IPS-18c (cell line): ENCODE measurements around the gene ARHGDIA.
A peak's percentile ranks its signal among the peaks of the same experiment; 100 is the strongest.

ENCODE experiments used
- H3K4me3 ChIP-seq: 2 replicates; pipeline ENCODE4 v1.7.0; 2013; ENCODE audit warnings: low read depth, mild to moderate bottlenecking, low read length, moderate library complexity; ENCODE audit not compliant: insufficient read depth
- H3K9me3 ChIP-seq: one replicate; pipeline ENCODE4 v1.6.1; 2013; ENCODE audit warnings: mild to moderate bottlenecking, low read length, moderate library complexity; ENCODE audit not compliant: control insufficient read depth, insufficient read depth

ARHGDIA gene

DNA sequence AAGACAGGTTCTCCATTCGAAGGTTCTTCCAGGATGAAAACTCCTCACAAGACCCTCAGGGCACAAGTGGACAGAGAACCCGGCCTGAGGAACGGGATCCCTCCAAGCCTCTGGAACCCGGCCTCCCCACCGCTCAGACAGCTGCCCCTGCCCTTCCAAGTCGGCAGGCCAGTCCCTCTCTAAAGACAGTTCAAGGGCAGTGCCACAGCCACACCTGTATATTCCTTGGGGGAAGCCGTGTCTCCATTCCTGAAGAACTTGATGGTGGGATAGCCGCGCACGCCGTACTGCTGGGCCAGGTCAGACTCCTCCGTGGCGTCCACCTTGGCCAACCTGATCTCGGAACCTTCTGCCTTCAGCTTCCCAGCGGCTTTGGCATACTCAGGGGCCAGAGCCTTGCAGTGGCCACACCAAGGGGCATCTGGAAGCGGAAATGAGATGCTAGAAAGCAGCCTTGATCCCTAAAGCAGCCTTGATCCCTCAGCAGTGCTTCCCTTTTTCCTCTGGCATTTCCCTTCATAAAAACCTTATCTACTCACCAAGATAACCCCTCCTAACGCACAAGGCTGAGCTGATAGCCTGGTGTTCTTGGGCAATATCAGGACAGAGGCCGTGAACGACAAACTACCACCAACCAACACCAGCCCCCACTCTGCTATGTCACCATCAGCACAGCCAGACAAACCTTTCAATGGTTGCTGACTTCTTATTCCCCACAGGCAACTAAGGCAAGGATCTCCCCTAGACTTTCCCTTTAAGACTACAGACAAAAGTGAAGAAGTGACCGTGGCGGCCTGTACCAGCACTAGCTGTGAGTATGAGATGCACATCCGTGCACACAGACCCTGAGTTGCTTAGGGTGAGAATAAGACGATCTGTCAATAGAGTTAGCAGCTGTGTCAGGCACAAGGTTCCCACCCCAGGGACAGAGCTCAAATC lies 11.9 kb downstream of the ARHGDIA start:
- H3K9me3 ChIP-seq, result no peaks in the 10 kb centered on the region
- peak overlapping the region; percentile 91 for H3K4me3 ChIP-seq

DNA sequence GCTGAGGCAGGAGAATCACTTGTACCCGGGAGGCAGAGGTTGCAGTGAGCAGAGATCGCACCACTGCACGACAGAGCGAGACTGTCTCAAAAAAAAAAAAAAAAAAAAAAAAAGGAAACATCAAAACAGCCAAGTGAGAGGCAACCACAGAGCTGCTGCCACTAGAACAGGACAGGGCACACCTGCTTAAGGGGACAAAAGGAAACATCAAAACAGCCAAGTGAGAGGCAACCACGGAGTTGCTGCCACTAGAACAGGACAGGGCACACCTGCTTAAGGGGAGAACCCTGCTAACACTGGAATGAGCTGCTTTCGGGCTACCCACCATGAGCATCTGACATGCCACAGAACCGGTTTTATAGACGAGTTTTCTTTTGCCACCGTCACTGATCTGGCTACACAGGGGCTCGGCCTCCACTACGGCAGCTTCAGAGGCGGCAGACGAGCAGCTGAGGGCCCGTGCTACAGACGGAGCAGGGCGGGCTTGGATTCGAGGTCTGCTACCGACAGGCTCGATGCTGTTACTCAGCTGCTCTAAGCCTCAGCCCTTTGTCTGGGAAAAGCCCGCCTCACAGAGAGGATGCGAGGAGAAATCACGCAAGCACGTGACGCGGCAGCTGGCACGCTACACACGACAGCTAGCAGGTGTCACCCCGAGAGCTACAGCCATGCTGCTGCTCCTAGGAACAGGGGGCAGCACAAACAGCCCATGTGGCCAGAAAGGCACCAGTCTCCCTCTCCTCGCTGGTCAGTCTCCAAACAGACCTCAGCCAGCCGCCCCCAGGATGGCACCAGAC lies 12.8 kb downstream of the ARHGDIA start:
- H3K9me3 ChIP-seq, result no peaks in the 10 kb centered on the region
- 0 out of 2 replicates have a peak overlapping the region, but pooled peaks have one; percentile 9 for H3K4me3 ChIP-seq

DNA sequence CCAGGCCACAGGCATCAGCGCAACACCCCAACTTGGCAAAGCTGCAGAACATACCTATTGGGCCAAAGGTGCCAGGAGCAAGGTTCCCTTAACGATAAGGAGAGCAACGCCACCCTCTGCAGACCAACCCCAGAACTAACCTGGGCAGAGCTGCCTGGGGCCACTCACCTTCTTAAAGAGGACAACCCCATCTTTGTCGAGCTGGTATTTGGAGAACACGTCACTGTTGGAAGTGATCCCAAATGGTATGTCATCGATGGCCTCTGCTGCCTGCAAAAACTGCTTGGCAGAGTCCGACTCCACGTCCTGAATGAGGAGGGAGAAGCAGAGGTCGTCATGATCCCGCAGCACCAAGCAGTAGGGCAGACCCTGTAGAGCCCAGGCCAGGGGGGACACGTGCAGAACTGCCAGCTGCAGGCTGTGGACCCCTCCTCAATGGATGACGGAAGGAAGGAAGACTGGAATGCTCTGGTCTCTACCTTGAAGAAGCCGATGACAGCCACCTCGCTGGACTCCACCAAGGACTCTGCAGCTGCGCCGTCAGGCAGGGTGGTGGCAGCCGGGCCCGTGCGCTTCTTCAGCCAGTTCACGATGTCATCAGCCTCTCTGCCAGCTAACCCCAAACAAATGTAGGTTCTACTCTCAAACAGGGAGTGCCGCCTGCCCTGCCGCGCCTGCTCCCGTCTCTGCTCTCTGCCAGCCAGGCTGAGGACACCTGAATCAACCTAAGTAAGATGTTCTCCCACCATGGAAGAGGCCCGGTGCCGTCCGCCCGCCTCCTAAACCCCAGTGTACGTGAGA lies 16.0 kb downstream of the ARHGDIA start:
- H3K4me3 ChIP-seq, result no peak overlapping the region
- H3K9me3 ChIP-seq, result no peaks in the 10 kb centered on the region

DNA sequence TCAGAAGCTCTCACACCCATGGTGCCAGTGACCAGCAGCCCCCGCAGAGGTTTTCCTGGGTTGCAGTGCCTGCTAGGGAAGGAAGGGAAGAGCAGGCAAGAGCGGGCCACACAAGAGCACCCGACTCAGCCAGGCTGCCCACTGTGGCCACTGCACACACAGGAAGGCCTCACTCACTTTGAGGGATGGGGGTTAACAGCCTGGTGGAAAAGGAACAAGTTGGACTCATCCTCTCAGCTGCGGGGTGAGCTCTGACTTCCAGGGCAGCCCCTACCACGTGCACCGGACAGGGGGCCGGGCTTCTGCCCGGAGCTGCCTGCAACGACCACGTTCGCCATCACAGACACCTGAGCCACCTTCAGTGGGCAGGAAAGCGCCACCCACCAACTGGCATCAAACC lies 18.9 kb downstream of the ARHGDIA start:
- H3K9me3 ChIP-seq, result no peaks in the 10 kb centered on the region
- no peak overlapping the region for H3K4me3 ChIP-seq

DNA sequence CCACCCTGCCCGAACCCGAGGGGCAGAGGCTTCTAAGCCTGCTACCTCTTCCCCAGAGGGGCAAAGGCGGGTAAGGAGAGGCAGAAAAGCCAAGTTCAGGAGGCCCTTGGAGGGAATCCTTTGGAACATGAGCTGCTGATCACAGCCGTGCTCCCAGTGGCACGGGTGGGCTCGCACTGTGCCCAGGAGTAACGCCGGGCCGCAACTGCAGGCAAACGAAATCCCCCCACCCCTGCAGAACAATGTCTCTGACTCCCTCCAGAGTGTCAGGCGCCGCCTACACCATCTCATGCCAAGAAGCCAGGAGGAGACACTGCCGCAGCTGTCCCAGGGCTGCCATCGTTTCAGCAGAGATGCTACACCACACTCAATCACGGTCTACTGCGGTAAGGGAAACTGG lies 19.7 kb downstream of the ARHGDIA start:
- Histone ChIP-seq H3K9me3 (no peaks in the 10 kb centered on the region), H3K4me3 (no peak overlapping the region)

DNA sequence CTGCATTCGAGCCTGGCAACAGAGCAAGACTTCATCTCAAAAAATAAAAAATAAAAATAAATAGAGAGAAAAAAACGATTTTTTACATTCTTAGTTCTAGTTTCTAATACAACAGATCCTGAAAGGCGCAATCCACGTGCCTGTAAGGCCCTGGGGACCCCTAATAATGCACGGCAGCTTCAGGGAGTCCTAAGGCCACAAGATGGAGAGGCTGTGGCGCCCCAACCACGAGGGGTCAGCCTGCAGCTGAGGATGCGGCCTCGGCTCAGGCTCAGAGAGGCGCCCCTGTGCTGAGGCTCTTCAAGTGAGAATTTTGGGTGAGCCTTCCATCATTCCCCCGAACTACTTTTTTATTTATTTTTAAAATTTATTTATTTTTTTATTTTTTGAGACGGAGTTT lies 21.7 kb downstream of the ARHGDIA start:
- Histone ChIP-seq H3K4me3 (no peak overlapping the region), H3K9me3 (peaks cover 3% of the 10 kb centered on the region)

- no peak overlapping the region for H3K4me3 ChIP-seq
- peaks cover 3% of the 10 kb centered on the region for H3K9me3 ChIP-seq
Measured at GRCh38 chr17:81846743-81847689, 24.1 kb downstream of the ARHGDIA start.

DNA sequence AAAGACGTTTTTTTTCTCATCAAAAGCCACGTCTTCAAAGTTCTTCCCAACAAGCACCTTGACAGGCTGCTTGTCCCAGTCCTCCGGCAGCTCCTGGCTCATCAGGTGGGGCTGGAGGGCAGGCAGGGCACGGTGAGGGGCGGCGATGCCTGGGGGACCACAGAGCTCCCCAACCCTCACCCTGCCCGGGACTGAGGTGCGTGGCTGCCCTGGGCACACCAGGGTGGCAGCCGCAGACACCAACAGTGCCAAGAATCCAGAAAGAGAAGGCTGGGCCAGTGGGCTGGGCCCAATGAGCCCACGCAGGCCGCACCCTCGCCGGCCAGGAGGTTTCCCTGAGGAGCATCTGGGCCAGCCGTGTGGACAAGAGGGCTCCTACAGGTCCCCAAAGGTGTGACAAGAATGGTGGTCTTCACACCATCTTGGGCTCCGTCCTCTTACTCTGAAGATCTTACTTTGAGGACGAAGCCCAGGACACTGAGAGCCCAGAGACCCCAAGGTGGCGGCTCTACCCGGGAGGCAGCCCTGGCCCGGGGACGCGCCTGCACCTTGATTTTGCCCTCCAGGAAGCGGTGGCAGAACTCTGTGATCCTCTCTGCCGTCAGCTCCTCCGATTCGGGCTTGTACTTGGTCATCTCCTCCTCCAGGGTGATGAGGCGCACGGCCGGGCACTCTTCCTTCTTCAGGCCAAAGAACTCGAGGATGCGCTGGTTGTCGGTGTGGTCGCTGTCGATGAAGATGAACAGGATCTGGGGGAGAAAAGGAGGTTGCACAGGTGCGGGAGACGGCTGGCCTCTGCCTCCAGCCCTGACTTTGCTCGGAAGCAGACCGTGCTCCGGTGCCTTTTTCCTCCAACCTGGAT lies 25.0 kb downstream of the ARHGDIA start:
- no peak overlapping the region for H3K4me3 ChIP-seq

GRCh38 chr17:81845361-81845760 lies 25.8 kb downstream of the ARHGDIA start:
- peaks cover 3% of the 10 kb centered on the region for H3K9me3 ChIP-seq
- H3K4me3 ChIP-seq, result no peak overlapping the region

More for the DNA sequence above, 25.0 kb downstream of the ARHGDIA start:
- peaks cover 3% of the 10 kb centered on the region for H3K9me3 ChIP-seq

GRCh38 chr17:81844887-81845286 lies 26.2 kb downstream of the ARHGDIA start:
- H3K4me3 ChIP-seq, result no peak overlapping the region

GRCh38 chr17:81844327-81844851 lies 26.7 kb downstream of the ARHGDIA start:
- Histone ChIP-seq H3K9me3 (peaks cover 3% of the 10 kb centered on the region), H3K4me3 (no peak overlapping the region)

More at GRCh38 chr17:81844887-81845286, 26.2 kb downstream of the ARHGDIA start:
- H3K9me3 ChIP-seq, result peaks cover 3% of the 10 kb centered on the region

DNA sequence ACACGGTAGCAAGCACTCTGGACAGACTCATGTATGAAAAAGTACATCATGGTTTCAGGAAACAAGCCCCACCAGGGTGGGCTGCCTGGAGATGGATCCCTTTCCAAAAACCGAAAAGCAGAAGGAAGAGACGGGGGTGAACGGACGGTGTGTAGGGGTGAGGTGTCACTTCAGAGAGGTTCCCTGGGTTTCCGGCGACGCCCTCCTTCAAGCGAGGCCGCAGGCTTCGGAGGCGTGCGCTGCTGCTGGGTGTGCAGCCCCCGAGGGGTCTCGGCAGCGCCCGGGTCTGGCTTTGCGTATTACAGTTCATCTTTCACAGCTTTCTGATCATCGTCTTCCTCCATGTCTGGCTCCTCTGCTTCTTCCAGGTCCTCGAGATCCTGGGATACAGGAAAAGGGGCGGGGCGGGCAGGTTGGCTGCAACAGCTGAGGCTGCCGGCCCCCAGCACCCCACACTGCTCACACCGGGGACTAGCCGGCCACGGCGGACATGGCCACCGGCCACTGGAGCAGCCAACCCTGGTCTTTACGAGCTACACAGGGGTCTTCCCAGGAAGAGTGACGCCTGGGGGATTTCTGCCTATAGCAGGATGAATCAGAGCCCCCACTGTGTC lies 27.3 kb downstream of the ARHGDIA start:
- Histone ChIP-seq H3K4me3 (no peak overlapping the region), H3K9me3 (peaks cover 3% of the 10 kb centered on the region)

GRCh38 chr17:81842725-81843504 lies 28.2 kb downstream of the ARHGDIA start:
- Histone ChIP-seq H3K9me3 (peaks cover 3% of the 10 kb centered on the region), H3K4me3 (no peak overlapping the region)

DNA sequence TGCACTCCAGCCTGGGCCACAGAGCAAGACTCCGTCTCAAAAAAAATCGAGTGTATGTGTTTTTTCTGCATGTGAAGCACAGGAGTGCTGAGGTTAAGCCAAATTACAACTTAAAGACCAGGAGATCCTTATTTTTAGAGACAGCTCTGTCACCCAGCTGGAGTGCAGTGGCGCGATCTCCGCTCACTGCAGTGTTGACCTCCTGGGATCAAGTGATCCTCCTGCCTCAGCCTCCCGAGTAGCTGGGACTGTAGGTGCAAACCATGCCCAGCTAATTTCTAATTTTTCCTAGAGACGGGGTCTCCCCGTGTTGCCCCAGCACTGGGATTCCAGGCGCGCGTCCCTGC lies 28.8 kb downstream of the ARHGDIA start:
- no peak overlapping the region for H3K4me3 ChIP-seq
- H3K9me3 ChIP-seq, result peaks cover 3% of the 10 kb centered on the region
